ENCODE measurements around the gene DENND1A.

The DENND1A gene

GRCh38 chr9:123419091-123419490, 510.8 kb downstream of the DENND1A start:
- no peak for DNase-seq

DNA sequence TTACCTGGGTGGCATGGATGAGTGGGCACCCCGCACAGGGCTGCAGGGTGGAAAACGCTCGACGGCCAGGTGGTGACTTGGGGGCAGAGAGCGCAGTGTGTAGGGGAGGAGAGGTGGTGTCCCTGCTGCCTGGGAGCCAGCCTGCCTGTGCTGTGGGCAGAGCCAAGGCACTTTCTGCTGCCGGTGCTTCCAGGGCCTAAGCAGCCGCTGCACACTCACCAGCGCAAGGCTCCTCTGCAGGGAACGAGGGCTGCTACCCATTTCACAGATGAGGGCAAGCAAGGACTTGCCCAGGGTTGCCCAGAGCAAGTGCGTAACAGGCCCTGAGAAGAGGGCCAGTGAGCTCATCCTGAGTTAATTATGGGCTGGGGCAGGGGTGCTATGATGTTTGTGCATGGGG, 511.4 kb downstream of the DENND1A start:
- no peak for DNase-seq

DNA sequence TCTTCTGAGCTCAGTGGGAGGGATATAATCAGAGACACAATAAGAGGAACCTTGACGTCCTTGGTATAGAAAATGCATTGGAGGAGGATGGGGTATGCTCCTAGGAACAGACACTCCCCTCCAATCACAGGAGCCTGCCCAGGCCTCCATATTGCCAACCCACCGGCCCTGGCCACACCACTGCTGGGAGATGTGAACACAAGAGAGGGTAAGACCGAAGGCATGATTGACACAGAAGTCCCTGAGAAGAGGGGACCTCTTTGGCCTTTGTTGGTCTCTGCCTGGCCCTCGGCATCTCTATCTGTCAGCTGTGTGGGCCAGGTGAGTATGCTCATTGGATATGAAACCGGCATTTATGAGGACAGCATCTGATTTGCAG, 511.9 kb downstream of the DENND1A start:
- DNase-seq, result no peak

GRCh38 chr9:123417289-123418051, 512.5 kb downstream of the DENND1A start:
- no peak for DNase-seq

GRCh38 chr9:123416176-123416575, 513.8 kb downstream of the DENND1A start:
- no peak for DNase-seq

- DNase-seq, result peak; percentile 62
Observed at GRCh38 chr9:123414936-123415930, 514.7 kb downstream of the DENND1A start.

DNA sequence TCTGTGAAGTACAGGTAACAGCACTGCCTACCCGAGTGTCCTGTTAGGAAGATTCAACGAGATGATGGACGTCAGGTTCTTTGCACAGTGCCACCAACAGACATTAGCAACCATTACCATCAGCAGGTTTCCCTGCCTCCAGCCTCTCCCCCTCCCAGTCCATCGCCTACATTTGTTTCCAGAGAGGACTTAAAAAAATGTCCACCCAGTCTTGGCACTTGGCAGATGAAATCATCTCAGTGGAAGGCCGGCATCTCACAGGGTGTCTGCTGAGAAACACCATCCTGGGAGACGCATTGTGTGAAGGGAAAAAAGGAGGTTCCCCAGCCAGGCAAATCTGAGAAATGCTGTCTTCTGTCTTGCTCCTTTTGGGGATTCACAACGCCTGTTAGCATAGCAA, 515.7 kb downstream of the DENND1A start:
- no peak for DNase-seq

DNA sequence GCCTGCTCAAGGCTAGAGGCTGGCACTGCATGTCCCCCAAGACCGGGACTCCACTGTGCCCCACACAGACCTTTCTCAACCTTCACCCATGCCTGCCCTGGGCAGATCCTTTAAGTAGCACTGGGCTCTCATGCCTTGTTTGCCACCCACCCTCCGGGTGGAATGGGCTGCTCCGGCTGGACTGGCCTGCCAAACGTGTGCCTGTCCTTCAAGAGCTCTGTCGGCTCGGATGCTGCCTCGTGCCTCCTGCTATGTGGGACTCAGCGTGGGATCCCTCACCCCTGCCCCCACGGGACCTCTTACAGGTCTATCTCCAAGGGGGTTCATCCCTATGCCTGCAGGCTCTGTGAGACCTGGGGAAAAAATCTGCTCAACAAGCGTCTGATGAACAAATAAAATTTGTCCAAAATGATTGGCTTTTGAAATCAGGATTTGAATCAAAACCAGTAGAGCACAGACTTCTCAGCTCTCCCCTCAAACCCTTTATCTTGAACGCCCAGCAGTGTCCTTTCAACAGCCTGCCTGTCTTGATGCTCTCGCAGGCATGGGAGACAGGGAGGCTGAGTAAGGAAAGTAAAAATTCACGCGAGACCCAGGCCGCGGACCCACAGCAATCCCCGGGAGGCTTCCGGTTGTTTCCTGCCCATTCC, 517.6 kb downstream of the DENND1A start:
- DNase-seq, result peak; percentile 23

GRCh38 chr9:123411636-123412035, 518.3 kb downstream of the DENND1A start:
- DNase-seq, result no peak

DNA sequence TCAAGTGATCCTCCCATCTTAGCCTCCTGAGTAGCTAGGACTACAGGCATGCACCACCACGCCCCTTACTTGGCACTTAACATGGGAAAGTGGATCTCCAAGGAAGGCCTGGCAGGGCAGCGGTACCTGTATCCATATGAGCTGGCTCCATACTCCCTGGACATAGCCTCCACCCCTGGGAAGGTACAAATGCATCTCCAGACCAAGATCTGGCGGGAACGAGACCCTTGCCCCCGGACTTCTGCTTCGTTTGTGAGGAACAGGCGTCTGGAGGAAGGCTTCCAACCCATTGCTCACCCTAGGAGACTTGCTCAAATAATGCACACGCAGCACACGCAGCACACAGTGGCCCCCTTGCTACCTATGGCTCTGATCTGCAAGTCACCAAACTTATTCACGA, 518.7 kb downstream of the DENND1A start:
- no peak for DNase-seq

GRCh38 chr9:123410281-123410910, 519.5 kb downstream of the DENND1A start:
- DNase-seq, result no peak

DNA sequence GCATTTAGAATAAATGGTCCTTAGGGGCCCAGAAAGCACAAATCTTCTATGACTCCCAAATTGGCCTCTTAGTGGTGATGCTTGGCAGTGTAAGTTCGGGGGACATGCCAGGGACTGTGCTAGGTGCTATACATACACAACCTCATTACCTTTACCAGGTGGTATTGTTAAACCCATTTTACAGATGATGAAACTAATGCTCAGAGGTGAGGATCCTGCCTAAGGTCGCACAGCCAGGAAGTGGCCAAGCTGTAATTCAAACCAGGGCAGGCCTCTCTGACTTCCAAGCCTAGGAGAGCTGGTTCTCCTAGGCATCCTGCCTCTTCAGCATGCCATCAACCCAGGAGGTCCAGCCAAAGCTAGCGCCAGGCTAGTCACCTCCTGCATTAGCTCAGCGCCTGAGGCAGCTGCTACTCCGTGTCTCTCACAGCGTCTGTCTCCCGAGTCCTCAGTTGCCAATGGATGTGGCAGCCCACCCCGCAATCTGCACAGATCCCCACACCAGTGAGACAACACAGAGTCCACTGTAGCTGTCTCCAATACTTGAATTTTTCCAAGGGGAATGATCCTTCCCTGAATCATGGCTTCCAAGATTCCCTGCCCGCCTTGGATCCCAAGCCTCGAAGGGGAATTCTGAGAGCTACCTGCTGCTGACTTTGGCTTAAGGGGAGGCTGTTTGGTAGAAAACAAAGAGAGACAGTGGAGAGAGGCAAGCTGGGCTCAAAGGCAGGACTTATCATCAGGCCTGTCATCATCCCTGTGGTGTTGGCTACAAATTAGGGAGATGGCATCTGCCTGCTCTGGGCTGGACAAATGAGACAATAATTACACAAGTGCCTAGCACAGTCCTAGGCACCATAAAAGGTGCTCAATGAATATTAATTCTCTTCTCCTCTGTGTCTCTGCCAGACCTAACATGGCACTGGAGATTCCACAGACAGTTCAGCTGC, 521.3 kb downstream of the DENND1A start:
- no peak for DNase-seq

- DNase-seq, result no peak
Observed at GRCh38 chr9:123407217-123407851, 522.6 kb downstream of the DENND1A start.

- DNase-seq, result no peak
Observed at GRCh38 chr9:123406691-123407216, 523.2 kb downstream of the DENND1A start.

GRCh38 chr9:123406016-123406415, 523.9 kb downstream of the DENND1A start:
- DNase-seq, result no peak

DNA sequence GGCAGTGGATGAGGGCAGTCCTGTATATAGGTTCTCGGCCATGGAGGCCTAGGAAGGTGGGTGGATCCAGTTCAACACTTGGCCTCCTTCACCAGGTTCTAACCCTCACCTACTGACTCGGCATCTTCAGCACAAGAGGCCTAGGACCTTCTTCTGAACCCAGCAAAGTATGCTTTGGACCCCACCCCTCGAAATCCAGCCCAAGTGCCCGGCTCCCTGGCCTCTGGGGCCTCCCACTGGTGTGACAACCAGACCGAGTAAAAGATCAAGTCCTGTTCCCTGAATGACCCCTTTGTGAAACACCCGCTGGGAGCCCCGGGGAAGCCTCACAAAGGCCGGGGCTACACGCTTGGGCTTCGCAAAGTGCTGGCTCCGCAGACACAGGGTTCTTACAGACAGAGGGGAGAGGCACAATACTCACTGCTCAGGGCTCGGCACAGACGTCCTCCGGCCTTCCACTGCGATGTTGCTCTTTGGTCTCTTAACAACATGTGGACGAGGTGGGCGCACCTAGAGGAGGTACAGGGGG, 526.9 kb downstream of the DENND1A start:
- DNase-seq, result no peak

DNA sequence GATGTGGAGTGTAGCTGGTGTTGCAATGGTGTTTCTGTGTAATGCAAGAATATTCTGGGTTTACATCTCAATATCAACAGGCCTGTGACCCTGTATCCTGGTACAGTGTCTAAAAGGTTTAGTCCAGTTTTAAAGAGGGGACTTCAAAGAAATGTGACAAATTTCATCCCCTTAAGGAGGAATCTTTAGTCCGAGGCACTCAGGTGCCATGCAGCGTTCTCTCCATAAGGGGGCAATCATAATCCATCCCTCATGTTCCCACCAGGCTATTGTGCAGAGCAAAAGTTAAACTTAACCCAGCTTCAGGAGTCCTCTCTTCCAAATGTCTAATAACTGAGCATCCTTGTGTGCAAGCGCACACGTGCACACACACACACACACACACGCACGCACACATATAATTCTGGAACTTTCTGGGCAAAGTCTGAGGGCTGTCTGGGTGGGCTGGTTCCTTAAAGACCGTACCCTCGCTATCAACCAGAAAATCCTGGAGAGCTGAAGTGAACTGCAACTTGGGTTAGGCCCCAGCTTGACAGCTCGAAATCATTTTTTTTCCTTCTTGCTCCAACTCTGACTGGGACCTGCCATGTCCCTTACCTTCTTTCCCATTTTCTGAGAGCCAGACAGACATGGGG, 527.9 kb downstream of the DENND1A start:
- DNase-seq, result peak; percentile 79

DNA sequence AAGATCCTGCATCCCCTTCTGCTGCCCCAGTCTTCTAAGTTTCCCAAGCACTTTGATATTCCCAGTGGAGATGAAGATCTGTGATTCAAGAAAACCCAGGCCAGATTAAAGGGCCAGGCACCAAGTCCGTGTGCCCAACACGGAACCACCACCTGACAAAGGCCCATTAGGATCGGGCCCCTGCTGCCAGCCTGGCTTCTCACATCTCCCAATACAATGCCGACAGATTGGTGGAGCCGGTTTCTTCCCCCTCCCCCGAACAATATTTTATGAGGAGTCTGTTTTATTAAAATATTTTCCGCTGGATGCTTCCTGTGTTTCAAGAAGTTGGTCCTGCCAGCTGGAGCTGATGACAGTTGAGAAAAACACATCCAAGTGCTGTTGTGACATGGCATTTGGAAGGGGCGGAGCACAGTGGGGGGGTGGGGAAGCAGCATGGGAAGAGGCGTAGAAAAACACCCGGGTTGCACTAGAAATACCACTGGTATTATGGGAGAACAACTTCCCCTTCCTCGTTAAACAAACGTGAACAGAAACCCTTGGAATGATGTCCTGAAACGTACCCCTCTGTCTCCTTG, 528.9 kb downstream of the DENND1A start:
- no peak for DNase-seq

DNA sequence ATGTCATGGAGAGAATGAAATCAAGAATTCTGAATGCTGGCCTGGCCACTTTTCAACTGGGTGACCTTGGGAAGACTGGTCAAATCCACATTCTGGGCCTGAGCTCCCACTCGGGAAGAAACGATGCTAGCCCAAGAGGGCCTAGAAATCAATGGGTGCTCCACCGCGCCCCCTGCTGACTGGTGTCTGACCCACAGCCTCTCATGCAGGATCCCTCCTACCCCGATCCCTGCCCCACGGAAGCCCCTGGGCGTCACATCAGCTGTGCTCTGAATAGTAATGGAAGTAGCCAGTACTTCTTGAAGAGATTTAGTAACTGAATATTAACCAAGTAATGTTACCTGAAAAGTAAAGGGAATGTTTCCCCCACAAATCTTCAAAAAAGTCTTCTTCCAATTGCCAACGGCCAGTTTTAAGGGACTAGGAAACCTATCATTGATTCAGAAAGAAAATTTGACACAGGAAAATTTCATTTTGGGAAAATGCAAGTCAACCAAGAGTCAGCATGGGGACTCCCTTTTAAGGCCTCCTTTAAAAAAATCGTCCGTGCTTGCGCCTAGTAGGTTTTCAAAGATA, 530.0 kb downstream of the DENND1A start:
- peak; percentile 55 for DNase-seq
